Stimulated activated CD8-positive, alpha-beta memory T cell treated with anti-CD3 and anti-CD28 coated beads, Interleukin-15, amount 100 ng/mL, for 24 hours (primary cell): ENCODE data around the gene EML3.
"Not testable (repeated sequence)": the region's sequence is repeated elsewhere in the genome, so short reads cannot be mapped to it uniquely, and the experiment has no call there.

Experiments used
- DNase-seq: peaks from one replicate; pipeline ENCODE4 v3.0.0-alpha.2; 2020; ENCODE audit warnings: low read depth

EML3 gene, protein sequence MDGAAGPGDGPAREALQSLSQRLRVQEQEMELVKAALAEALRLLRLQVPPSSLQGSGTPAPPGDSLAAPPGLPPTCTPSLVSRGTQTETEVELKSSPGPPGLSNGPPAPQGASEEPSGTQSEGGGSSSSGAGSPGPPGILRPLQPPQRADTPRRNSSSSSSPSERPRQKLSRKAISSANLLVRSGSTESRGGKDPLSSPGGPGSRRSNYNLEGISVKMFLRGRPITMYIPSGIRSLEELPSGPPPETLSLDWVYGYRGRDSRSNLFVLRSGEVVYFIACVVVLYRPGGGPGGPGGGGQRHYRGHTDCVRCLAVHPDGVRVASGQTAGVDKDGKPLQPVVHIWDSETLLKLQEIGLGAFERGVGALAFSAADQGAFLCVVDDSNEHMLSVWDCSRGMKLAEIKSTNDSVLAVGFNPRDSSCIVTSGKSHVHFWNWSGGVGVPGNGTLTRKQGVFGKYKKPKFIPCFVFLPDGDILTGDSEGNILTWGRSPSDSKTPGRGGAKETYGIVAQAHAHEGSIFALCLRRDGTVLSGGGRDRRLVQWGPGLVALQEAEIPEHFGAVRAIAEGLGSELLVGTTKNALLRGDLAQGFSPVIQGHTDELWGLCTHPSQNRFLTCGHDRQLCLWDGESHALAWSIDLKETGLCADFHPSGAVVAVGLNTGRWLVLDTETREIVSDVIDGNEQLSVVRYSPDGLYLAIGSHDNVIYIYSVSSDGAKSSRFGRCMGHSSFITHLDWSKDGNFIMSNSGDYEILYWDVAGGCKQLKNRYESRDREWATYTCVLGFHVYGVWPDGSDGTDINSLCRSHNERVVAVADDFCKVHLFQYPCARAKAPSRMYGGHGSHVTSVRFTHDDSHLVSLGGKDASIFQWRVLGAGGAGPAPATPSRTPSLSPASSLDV

DNA sequence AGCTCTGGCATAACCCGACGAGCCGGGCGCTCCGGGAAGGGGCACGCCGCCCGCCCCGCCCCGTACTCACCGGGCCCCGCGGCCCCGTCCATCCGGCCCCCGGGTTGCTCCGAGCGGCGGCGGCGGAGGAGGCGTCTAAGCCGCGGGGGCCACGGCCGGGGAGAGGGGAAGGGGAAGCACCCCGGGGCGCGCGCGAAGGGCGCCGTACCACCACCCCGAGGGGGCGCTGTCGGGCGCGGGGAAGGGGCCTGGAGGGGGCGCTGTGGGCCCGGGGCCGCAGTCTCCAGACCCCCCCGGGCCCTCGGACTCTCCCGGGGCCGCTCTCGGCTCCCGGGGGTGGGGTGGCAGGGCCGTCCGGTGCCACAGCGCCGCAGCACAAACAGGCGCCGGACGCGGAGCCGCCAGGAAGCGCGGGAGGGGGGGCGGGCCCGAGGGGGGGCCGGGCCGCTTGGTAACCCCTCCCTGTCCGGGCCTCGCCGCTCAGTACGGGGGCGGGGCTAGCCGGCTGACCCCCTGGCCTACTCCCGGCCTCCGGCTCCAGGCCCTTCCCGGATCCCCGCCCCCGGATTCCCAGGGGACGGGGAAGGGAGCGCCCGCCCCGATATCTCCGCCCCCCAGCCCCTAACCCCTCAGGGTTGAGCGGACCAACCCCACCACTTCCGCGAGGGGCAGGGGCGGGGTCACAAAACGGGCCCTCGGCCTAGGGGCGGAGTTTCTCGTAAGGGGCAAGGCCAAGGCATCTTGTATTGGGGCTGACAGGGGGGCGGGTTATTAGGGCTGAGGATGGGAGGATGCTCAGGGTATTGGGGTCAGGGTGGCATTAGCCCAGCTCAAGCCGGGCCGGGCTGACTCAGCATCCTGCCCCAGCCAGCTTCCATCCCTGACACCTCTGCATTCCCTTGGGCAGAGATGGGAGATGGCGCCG is at the start of gene EML3, which contains the start of gene ROM1:
Gene EML3, minus strand, starts transcription at position 410 of the 925 bp plus-strand sequence. Its CDS starts 318 bp downstream, at position 92.
Gene ROM1, plus strand, starts transcription at position 892 of the 925 bp plus-strand sequence. Its CDS starts 25 bp downstream, at position 917.
- DNase-seq, result peak; percentile 77

DNA sequence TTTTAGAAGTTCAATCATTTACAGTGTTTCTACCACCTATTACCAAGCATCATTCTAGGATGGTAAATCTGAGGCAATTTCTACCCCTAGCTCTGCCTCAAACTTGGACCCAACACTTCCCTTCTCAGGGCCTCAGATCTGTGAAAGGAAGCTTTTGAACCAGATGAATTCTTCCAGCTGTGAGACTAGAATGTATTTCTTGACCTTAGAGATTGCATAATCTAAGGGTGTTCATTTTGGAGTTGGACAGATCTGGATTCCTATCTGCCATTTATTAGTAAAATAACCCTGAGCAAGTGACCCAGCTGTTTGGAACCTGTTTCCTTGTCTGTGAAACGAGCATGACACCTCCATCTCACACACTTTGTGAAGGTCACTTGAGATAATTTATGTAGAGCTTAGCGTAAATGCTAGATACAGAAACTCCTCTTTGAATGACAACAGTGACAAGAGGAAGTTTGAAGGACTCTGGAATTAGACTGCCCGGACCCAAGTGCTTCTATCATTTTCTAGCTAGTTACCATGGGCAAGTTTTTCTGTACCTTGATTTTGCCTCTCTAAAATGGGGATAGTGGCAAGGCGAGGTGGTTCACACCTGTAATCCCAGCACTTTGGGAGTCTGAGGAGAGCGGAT is 44.3 kb upstream of the EML3 start:
- DNase-seq, result no peak

DNA sequence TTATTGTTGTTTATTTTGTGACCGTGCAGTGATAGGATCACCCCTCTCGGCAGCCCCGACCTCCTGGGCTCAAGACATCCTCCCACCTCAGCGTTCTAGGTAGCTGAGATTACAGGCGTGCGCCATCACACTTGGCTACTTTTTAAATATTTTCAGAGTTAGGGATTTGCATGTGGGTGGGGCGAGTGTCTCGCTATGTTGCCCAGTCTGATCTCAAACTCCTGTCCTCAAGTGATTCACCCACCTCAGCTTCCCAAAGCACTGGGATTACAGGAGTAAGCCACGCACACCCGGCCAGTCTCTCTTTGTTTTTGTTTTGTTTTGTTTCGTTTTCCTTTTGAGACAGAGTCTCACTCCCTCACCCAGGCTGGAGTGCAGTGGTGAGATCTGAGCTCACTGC is 41.7 kb upstream of the EML3 start:
- DNase-seq, result no peak

DNA sequence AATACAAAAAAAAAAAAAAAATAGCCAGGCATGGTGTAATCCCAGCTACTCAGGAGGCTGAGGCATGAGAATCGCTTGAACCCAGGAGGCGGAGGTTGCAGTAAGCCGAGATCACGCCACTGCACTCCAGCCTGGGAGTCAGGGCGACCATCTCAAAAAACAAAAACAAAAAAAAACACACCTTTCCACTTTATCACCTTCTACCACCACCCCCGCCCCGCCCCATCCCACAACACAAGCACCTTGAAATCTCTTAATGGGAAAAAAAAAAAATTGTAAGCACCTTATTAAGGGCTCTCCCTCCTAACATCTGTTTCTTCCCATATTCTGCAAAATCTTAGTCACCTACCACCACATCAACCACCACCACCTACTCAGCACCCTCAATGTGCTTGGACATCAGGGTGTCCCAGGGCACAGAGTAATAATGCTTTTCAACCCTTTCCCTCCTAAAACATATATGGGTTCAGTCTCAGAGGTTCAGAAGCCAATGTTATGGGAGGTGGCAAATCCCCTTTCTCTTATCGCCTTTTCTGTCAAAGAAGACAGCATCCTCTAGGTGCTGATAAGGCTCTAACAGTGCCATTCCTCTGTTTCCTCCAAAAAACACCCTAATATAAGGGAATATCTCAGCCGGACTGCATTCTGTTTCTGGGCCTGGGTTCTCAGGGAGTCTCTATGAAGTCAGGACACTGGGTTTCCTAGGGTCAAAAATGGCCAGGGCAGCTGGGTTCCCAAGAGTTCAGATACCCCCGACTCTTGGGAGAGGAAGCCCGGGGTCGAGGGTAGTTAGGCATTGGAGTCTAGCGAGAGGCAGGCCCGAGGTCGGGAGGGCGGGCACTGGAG is 39.8 kb upstream of the EML3 start:
- no peak for DNase-seq

DNA sequence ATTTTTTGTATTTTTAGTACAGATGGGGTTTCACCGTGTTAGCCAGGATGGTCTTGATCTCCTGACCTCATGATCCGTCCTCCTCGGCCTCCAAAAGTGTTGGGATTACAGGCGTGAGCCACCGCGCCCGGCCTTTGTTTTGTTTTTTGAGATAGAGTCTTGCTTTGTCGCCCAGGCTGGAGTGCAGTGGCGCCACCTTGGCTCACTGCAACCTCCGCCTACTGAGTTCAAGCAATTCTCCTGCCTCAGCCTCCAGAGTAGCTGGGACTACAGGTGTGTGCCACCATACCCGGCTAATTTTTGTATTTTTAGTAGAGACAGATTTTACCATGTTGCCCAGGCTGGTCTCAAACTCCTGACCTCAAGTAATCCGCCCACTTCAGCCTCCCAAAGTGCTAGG is 37.7 kb upstream of the EML3 start:
- DNase-seq, result not testable (repeated sequence)

DNA sequence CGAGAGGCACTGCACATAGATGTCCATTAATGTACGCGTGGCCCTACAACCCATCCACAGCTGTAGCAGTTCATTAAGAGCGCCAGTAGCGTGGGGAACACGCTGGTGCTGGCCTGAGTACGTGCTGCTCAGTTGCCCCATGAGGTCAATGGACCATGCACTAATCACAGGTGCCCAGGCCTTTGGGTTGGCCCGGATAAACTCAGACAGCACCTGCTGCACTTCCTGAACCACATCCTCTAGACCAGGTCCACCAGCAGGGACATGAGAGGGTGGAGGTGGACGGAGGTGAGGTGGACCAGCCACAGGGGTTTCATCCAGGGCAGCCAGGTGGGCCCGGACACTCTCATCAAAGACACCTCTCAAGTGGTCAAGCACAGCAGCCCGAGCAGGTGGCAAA is 36.9 kb upstream of the EML3 start:
- DNase-seq, result no peak

DNA sequence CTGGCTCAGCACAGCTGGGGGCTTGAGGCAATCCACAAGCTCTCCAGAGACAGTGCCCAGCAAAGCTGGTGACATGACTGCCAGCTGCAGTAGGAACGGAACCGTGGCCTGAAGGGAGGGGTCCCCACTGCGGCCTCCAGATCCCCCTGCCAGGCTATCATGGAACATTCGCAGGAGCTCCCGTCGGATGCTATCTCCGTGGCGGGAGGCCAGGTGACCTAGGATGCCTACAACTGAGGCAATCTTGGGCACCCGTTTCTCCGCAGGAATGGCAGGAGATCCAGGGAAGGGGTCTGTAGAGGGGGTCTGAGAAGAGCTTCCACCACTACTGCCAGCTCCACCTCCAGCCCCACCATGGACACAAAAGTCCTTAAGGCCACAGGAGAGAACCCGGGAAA is 36.4 kb upstream of the EML3 start:
- DNase-seq, result no peak

DNA sequence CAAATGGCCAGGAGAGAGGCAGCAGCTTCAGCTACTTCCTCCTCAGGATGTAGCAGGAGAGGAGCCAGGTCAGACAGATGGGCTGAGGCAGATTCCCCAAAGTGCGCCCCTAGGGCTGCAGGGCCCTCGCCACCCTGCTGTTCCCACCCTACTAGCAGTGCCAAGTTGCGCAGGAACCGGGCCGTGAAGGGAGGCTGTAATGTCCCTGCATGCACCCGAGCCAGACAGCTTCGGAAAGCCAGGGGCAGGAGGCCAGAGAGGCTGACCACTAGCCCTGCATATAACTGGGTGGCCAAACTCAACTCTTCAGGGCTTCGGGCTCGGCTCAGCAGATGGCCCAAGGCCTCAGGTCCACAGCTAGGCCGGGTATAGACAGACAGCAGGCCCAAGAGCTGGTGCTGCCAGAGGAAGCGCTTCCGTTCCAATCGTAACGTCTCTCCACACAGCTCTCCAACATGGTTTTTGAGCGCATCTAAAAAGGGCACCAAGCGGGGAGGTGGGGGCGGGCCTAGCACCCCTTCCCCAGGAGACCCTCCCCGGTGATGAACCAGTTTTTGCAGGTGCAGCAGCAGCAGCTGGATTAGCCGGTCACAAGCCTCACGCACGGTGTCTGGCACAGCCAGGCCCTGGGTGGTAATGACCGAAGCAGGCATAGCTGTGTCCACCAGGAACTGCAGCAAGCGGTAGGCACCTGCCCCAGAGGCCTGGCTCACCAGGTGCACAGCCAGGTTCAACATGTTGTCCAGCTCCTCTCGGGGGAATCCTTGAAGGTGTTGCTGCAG is 35.8 kb upstream of the EML3 start:
- DNase-seq, result no peak

DNA sequence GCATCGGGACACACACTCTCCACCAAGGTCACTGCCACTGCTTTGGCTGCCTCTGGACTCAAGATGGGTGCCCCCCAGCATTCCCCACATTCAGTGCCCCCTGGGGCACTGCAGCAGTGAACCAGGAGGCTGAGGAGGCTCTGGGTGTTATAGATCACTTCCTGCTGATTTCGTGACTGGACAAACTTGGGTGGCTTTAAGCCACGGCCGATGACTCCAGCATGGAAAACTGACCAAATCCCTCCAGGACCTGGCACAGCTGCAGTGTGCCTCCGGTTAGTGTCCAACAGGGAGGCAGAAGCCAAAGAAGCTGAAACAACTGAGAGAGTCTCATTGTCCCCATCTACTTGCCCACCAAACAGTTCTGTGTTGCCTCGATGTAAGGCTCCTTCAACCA is 35.0 kb upstream of the EML3 start:
- DNase-seq, result no peak

DNA sequence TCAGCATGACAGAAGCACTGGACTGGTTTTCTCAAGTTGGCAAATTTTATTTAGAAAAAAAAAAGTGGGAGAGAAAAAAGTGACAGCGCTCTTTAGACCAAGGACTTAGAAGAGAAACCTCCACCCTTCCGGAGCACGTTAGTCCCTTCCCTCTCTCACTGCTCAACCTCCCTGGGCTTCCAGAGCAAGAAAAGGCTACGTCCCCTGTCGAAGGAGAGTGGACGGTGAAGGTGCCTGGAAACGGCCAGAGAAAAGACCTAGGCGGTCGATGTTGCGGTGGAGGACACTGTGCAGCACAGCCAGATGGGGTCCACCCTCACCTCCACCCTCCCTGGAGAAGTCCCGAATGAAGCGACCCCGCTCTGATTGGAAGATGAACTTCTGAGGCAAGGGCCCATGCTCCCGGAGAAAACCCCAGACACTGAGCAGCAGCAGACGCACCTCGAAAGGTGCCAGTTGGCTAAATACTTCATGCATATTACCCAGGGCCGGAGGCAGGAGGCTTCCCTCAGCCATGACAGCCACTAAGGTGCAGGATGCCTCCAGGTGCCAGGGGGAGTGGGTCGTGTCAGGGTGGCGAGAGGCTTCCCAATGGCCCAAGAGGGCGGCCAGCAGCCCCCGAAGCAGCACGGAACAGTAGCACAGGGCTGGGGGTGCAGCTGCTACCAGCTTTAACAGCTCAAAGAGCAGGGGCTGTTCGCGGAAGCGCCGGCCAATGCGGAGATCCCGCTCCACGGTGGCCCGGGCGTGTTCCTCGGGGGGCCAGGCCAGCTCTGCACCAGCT is 34.4 kb upstream of the EML3 start:
- DNase-seq, result no peak

DNA sequence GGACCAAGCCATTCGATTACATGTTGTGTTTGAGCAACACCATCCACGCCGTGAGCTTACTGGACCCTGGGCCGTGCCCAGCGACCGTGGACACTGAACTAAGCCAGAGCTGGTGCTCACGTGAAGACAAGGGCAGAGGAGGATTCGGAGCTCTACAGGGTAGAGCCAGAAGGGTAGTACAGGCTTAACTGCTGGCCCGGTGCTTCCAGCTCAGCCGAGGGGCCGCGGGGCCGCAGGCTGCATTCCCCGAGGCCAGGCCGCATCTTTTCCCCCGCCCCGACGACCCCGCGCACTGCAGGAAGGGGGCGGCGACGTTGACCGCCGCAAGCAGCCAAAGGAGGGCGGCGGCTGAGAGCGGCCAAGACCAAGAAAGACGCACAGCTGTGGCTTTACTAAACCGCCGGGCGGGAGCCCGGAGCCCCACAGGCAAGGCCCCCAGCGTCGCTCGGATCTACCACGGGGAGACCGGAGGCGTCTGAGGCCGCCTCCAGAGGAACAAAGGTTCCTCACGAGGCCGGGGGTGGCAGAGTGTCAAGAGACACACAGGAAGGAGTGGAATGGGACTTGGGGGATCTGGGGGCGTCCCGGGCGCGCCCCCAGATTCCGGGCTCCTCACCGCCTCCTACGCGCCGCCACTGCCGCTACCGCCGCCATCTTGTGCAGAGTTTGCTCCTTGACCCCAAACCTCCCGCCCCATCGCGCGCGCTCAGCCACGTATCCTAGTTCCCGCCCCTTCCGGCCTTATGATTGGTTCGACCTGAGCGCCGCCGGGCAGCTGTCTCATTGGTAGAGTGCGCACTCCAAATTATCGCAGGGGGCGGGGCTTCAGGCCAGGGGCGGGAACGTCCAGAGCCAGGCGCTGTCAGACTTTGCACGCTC is 33.6 kb upstream of the EML3 start, which contains the start of gene GANAB:
Gene GANAB, minus strand, starts transcription at position 668 of the 879 bp plus-strand sequence. Its CDS starts 14 bp downstream, at position 654.
- DNase-seq, result peak; percentile 95

DNA sequence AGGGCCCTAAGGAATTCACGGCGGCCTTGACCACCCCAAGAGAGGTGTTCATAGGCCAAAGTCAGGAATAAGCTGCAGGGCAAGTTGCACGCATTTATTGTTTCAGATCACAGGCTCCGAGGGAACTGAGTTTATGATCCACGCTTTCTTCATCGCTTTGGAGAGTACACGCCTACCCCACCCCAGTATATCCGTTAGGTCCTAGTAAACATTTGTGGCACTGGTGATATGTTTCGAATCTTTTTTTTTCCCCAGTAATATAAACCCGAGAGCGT is 33.0 kb upstream of the EML3 start:
- no peak for DNase-seq

DNA sequence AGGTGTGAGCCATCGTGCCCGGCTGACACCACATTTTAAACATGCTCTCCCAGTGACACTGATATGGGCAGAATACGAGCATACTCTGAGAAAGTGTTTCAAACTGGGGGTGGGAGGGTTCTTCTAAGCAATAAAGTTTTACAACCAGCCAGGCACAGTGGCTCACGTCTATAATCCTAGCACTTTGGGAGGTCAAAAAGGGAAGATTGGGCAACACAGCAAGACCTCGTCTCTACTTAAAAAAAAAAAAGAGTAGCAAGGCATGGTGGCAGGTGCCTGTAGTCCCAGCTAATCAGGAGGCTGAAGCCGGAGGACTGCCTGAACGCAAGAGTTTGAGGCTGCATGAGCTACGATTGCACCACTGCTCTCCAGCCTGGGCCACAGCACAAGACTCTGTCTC is 31.6 kb upstream of the EML3 start:
- no peak for DNase-seq

DNA sequence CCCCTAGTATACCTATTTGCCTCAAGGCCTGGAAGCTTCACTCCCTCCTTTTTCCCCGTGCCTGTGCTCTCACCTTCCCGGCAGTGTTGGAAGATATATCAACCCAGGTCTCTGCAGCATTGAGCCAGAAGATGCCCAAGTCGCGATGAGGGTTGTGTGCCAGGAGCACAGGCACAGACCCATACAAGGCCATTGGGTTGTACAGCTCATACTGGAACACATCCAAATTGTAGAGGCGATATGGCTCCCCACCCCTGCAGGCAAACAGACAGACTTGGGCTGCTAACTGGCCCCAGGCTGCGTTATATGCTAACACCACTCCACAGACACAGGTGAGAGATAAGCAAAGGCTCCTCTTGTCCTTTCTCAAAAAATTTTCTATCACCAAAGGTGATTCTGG is 19.9 kb upstream of the EML3 start:
- DNase-seq, result no peak

DNA sequence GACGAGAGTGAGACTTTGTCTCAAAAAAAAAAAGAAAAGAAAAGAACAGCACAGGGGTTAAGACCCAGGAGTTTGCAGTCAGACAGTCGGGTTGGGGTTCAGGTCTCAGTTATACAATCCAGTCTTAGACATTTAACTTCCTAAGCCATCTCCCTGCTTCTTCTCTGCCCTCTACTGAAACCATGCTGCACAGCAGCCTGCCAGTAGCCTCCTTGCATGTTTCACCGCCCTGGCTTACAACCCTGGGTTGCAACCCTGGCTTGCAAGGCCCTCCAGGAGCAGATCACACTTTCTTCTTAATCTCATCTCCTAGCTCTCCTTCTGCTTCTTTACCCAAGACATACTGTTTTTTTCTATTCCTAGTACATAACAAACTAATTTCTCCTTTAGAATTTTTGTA is 15.1 kb upstream of the EML3 start:
- DNase-seq, result no peak

DNA sequence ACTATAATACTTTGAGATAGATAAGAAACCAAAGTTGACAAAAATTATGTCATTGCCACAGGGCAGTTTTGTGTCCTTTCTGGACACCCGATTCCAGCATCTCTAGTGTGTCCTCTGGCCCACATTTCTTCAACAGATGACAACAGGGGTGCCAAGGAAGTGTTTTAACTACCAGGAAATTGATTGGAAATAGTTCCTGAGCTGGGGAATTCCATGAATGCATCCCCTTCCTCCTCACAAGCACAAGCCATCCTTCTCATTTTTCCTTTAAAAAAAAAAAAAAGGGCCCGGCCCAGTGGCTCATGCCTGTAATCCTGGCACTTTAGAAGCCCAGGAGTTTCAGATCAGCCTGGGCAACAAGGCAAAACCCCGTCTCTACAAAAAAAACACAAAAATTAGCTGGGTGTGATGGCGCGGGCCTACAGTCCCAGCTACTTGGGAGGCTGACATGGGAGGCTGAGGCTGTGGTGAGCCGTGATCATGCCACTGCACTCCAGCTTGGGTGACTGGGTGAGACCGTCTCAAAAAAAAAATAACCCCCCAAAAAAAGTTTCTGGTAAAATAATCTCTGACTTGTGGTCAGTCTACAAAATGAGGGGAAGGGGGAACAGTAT is 10.0 kb upstream of the EML3 start:
- DNase-seq, result no peak
